ENCODE results near the gene SFSWAP.
"Not testable (repeated sequence)": the region's sequence is repeated elsewhere in the genome, so short reads cannot be mapped to it uniquely, and the experiment has no call there.

Gene SFSWAP

GRCh38 chr12:131710464-131711457, at the start of gene SFSWAP:
Gene SFSWAP, plus strand, starts transcription at chr12:131711090. Its CDS starts 140 bp downstream, at chr12:131711230.
- peak; percentile 75 for DNase-seq (ENCODE audit: low read depth)

GRCh38 chr12:131661170-131661985, 49.5 kb upstream of the SFSWAP start:
- DNase-seq (ENCODE audit: low read depth) = not testable (repeated sequence)

GRCh38 chr12:131661986-131662288, 49.0 kb upstream of the SFSWAP start:
- DNase-seq (ENCODE audit: low read depth) = not testable (repeated sequence)

- not testable (repeated sequence) for DNase-seq (ENCODE audit: low read depth)
Measured at GRCh38 chr12:131662346-131662745, 48.5 kb upstream of the SFSWAP start.

GRCh38 chr12:131665666-131666065, 45.2 kb upstream of the SFSWAP start:
- DNase-seq (ENCODE audit: low read depth) = not testable (repeated sequence)

- not testable (repeated sequence) for DNase-seq (ENCODE audit: low read depth)
Measured at GRCh38 chr12:131666486-131666885, 44.4 kb upstream of the SFSWAP start.

- DNase-seq (ENCODE audit: low read depth) = not testable (repeated sequence)
Measured at GRCh38 chr12:131666978-131667601, 43.8 kb upstream of the SFSWAP start.

GRCh38 chr12:131671276-131671675, 39.6 kb upstream of the SFSWAP start:
- no peak for DNase-seq (ENCODE audit: low read depth)

- no peak for DNase-seq (ENCODE audit: low read depth)
Measured at GRCh38 chr12:131671871-131672270, 39.0 kb upstream of the SFSWAP start.

GRCh38 chr12:131672311-131672940, 38.5 kb upstream of the SFSWAP start:
- DNase-seq (ENCODE audit: low read depth) = no peak

GRCh38 chr12:131672941-131673887, 37.7 kb upstream of the SFSWAP start:
- no peak for DNase-seq (ENCODE audit: low read depth)

- DNase-seq (ENCODE audit: low read depth) = peak; percentile 7
Measured at GRCh38 chr12:131673888-131674257, 37.0 kb upstream of the SFSWAP start.

- DNase-seq (ENCODE audit: low read depth) = no peak
Measured at GRCh38 chr12:131674373-131674772, 36.5 kb upstream of the SFSWAP start.

GRCh38 chr12:131675126-131676080, 35.5 kb upstream of the SFSWAP start:
- DNase-seq (ENCODE audit: low read depth) = no peak

- no peak for DNase-seq (ENCODE audit: low read depth)
Measured at GRCh38 chr12:131676544-131676943, 34.3 kb upstream of the SFSWAP start.

GRCh38 chr12:131677067-131677466, 33.8 kb upstream of the SFSWAP start:
- DNase-seq (ENCODE audit: low read depth) = not testable (repeated sequence)

GRCh38 chr12:131677699-131678098, 33.2 kb upstream of the SFSWAP start:
- no peak for DNase-seq (ENCODE audit: low read depth)

GRCh38 chr12:131678389-131679181, 32.3 kb upstream of the SFSWAP start:
- not testable (repeated sequence) for DNase-seq (ENCODE audit: low read depth)

- DNase-seq (ENCODE audit: low read depth) = not testable (repeated sequence)
Measured at GRCh38 chr12:131679186-131679585, 31.7 kb upstream of the SFSWAP start.
